ENCODE data around the gene IL36A. TPM values are rescaled to one million over a fixed set of nuclear protein-coding genes. Genes with fewer than 3 reads are reported as not detected.

Gene IL36A
- polyA plus RNA-seq, 1 donor (not counting 4 experiments of a cell fraction or from before 2014, with no cell fraction given), result not detected

DNA sequence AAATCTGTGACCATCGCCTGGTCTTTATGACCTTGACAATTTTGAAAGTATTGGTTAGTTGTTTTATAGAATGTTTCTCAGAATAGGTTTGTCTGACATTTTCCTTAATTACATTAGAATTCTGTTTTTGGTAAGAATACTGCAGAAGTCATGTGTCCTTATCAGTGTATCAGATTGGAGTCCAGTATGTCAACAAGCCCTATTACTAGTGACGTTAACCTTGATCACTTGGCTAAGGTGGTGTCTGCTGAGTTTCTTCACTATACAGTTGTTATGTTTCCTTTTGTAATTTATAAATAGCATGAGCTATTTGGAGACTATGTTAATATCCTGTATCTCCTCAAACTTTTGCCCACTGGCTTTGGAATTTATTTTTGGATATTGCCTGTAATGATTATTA lies 38.2 kb upstream of the IL36A start:
- no peak for FAIRE-seq
- H3K36me3 ChIP-seq (ENCODE audit: control insufficient read depth in 2 of 2, extremely low read depth in 1 of 2, insufficient read depth in 2 of 2, low read length in 2 of 2), result no peaks in the 10 kb centered on the region
- dilution Hi-C loops (cut with MboI; ENCODE audit: extremely low pct_ligation_motif_present, low sequenced_read_pairs), result no loop called here

DNA sequence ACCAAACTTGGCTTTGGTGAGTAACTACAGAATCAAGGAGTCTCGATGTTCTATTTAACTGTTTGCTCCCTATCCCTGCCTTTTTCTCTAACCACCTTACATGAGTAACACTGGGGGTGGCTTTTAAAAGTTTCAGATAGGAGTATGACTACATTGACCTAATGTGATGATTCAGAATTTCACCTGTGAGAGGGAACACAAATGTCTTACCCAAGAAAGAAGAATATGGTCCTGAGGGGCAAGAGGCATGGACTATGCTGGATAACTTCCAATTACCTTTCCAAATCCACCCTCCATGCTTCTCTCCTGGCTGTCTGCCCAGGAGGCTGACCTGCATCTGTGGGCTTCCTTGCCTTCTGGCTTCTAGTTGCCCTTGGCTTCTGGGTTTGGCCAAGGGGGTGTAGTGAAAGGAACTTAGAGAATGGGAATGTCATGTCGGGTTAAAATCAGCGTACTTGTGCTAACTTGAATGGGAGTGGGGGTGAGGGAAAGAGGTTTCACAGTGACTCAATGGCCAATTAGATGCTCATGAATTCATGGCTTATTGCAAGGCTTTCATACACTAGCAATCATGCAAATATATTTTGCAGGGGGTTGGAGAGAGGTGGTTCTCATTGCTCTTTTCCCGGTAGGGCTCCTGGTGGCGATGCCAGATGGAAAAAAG lies 32.7 kb upstream of the IL36A start:
- Histone ChIP-seq H3K4me3 (ENCODE audit: control insufficient read depth in 2 of 3, extremely low read depth in 1 of 3, insufficient read depth in 2 of 3, low read depth in 1 of 3, low read length in 3 of 3) (peak overlapping the region in 1 of 3 experiments; percentile 16), H3K27me3 (ENCODE audit: control insufficient read depth, extremely low read depth, insufficient read depth, low read length) (no peaks in the 10 kb centered on the region), H3K27ac (ENCODE audit: control insufficient read depth, insufficient read depth, low read length) (peak overlapping the region; percentile 75), H3K9ac (ENCODE audit: control insufficient read depth, extremely low read depth, insufficient read depth, low read length) (peak overlapping the region; percentile 10), H3K9me1 (ENCODE audit: control insufficient read depth, extremely low read depth, insufficient read depth, low read length) (no peaks in the 10 kb centered on the region), H3K4me1 (ENCODE audit: control insufficient read depth, extremely low read depth, insufficient read depth, low read length) (peaks cover 22% of the 10 kb centered on the region), H3K79me2 (ENCODE audit: control insufficient read depth, insufficient read depth, low read length) (no peaks in the 10 kb centered on the region), H3K9me3 (ENCODE audit: control insufficient read depth, low read depth, low read length) (no peaks in the 10 kb centered on the region), H4K20me1 (ENCODE audit: control insufficient read depth, extremely low read depth, insufficient read depth, low read length) (no peaks in the 10 kb centered on the region), H3K36me3 (ENCODE audit: control insufficient read depth in 2 of 2, extremely low read depth in 1 of 2, insufficient read depth in 2 of 2, low read length in 2 of 2) (no peaks in the 10 kb centered on the region), H3K4me2 (ENCODE audit: control insufficient read depth, extremely low read depth, insufficient read depth, low read depth, low read length) (peak overlapping the region; percentile 71), H2AFZ (ENCODE audit: control insufficient read depth, low read length) (no peak overlapping the region)
- DNase-seq (ENCODE audit: low read depth, low spot score) (peak; percentile 66), FAIRE-seq (peak; percentile 89)
- dilution Hi-C loops (cut with MboI; ENCODE audit: extremely low pct_ligation_motif_present, low sequenced_read_pairs), result no loop called here
- TF ChIP-seq, protein P1, sequence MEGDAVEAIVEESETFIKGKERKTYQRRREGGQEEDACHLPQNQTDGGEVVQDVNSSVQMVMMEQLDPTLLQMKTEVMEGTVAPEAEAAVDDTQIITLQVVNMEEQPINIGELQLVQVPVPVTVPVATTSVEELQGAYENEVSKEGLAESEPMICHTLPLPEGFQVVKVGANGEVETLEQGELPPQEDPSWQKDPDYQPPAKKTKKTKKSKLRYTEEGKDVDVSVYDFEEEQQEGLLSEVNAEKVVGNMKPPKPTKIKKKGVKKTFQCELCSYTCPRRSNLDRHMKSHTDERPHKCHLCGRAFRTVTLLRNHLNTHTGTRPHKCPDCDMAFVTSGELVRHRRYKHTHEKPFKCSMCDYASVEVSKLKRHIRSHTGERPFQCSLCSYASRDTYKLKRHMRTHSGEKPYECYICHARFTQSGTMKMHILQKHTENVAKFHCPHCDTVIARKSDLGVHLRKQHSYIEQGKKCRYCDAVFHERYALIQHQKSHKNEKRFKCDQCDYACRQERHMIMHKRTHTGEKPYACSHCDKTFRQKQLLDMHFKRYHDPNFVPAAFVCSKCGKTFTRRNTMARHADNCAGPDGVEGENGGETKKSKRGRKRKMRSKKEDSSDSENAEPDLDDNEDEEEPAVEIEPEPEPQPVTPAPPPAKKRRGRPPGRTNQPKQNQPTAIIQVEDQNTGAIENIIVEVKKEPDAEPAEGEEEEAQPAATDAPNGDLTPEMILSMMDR (optimal IDR thresholded peaks at IDR 0.05 in 1 of 3, IDR thresholded peaks at IDR 0.05 in 1 of 3, conservative IDR thresholded peaks at IDR 0.05 in 1 of 3; ENCODE audit: extremely low read depth in 1 of 3, insufficient read depth in 2 of 3, low read length in 3 of 3), result no peak
- no peak for TF ChIP-seq EZH2 (IDR thresholded peaks at IDR 0.05; ENCODE audit: low read length)

More for the DNA sequence above, 38.2 kb upstream of the IL36A start:
- no peak overlapping the region for H3K4me2 ChIP-seq (ENCODE audit: control insufficient read depth, extremely low read depth, insufficient read depth, low read depth, low read length)
- no peak overlapping the region for H3K9ac ChIP-seq (ENCODE audit: control insufficient read depth, extremely low read depth, insufficient read depth, low read length)
- no peaks in the 10 kb centered on the region for H4K20me1 ChIP-seq (ENCODE audit: control insufficient read depth, extremely low read depth, insufficient read depth, low read length)
- no peak overlapping the region for H2AFZ ChIP-seq (ENCODE audit: control insufficient read depth, low read length)
- H3K4me3 ChIP-seq (ENCODE audit: control insufficient read depth in 2 of 3, extremely low read depth in 1 of 3, insufficient read depth in 2 of 3, low read depth in 1 of 3, low read length in 3 of 3), result no peak overlapping the region
- peaks cover 3% of the 10 kb centered on the region for H3K4me1 ChIP-seq (ENCODE audit: control insufficient read depth, extremely low read depth, insufficient read depth, low read length)
- TF ChIP-seq EZH2 (IDR thresholded peaks at IDR 0.05; ENCODE audit: low read length), result no peak
- TF ChIP-seq, protein P1 (optimal IDR thresholded peaks at IDR 0.05 in 1 of 3, IDR thresholded peaks at IDR 0.05 in 1 of 3, conservative IDR thresholded peaks at IDR 0.05 in 1 of 3; ENCODE audit: extremely low read depth in 1 of 3, insufficient read depth in 2 of 3, low read length in 3 of 3), result no peak
- H3K27me3 ChIP-seq (ENCODE audit: control insufficient read depth, extremely low read depth, insufficient read depth, low read length), result no peaks in the 10 kb centered on the region
- DNase-seq (ENCODE audit: low read depth, low spot score), result no peak
- no peaks in the 10 kb centered on the region for H3K79me2 ChIP-seq (ENCODE audit: control insufficient read depth, insufficient read depth, low read length)
- H3K27ac ChIP-seq (ENCODE audit: control insufficient read depth, insufficient read depth, low read length), result no peak overlapping the region
- no peaks in the 10 kb centered on the region for H3K9me3 ChIP-seq (ENCODE audit: control insufficient read depth, low read depth, low read length)
- H3K9me1 ChIP-seq (ENCODE audit: control insufficient read depth, extremely low read depth, insufficient read depth, low read length), result no peaks in the 10 kb centered on the region
